AG04450 (cell line): ENCODE results near the gene KIFC1. TPM values are rescaled to one million over a fixed set of nuclear protein-coding genes. Genes with fewer than 3 reads are reported as not detected.

Experiments used
- CTCF ChIA-PET: fragments of 300-600, 350-600 bp; formaldehyde crosslinking; extraction: SDS; loops from one replicate; lab custom pipeline; 2022; ENCODE audit warnings: antibody characterized with exemption, inconsistent platforms; lab: Charles Lee
- POLR2A ChIA-PET: fragments of 350-600 bp; formaldehyde crosslinking; extraction: SDS; loops from one replicate; lab custom pipeline; 2021; ENCODE audit warnings: antibody characterized with exemption, inconsistent platforms; lab: Yijun Ruan, JAX
- DNase-seq: peaks from one replicate; pipeline ENCODE4 v3.0.0-alpha.2; 2011; ENCODE audit warnings: low read depth, low spot score
- H3K27ac ChIP-seq: one replicate; pipeline ENCODE4 v1.5.1; 2012; ENCODE audit warnings: low read depth, low read length, control low read depth
- H3K27me3 ChIP-seq: one replicate; pipeline ENCODE4 v1.6.0; 2012; ENCODE audit warnings: low read length; ENCODE audit not compliant: control insufficient read depth, insufficient read depth
- H3K4me3 ChIP-seq: 2 replicates; pipeline ENCODE4 v1.5.1; 2011; ENCODE audit warnings: mild to moderate bottlenecking, low read depth, low read length, control low read depth
- H3K9me3 ChIP-seq: 2 replicates; pipeline ENCODE4 v1.5.1; 2012; ENCODE audit warnings: low read length; ENCODE audit not compliant: control insufficient read depth, insufficient read depth
- CTCF ChIP-seq: IDR thresholded peaks from 2 replicates; pipeline ENCODE4 v1.5.1; 2011; ENCODE audit warnings: low read depth, low read length, control low read depth, inconsistent platforms
- polyA plus RNA-seq: library from polyadenylated mRNA; depleted of rRNA; stranded (reverse); fragments of >200 nt; gene quantifications from 2 replicates; pipeline ENCODE4 v1.2.3, GENCODE V29; 2011

KIFC1 gene
- polyA plus RNA-seq, 1 experiment, result 10.2 TPM

- no peaks in the 10 kb centered on the region for H3K27me3 ChIP-seq
- no peak for DNase-seq
- peak overlapping the region; percentile 11 for H3K27ac ChIP-seq
- CTCF ChIA-PET, result interaction anchor here (1.2 kb wide), 1 partner anchor 42 kb away, joined by 3 read pairs; no protein-coding TSS in a partner anchor
- H3K4me3 ChIP-seq, result no peak overlapping the region
- H3K9me3 ChIP-seq, result no peaks in the 10 kb centered on the region
- TF ChIP-seq CTCF, result no peak
- POLR2A ChIA-PET, result interaction anchor here (0.6 kb wide), 1 partner anchor 37 kb away, joined by 5 read pairs; no protein-coding TSS in a partner anchor
Observed at GRCh38 chr6:33433001-33433543, 41.4 kb downstream of the KIFC1 start.

GRCh38 chr6:33433544-33434191 lies 42.0 kb downstream of the KIFC1 start:
- ChIA-PET CTCF (interaction anchor here (1.2 kb wide), 1 partner anchor 43 kb away, joined by 3 read pairs; no protein-coding TSS in a partner anchor), POLR2A (interaction anchor here (0.6 kb wide), 1 partner anchor 37 kb away, joined by 5 read pairs; no protein-coding TSS in a partner anchor)
- Histone ChIP-seq H3K9me3 (no peaks in the 10 kb centered on the region), H3K27ac (peak overlapping the region; percentile 11), H3K27me3 (no peaks in the 10 kb centered on the region), H3K4me3 (no peak overlapping the region)
- no peak for TF ChIP-seq CTCF
- no peak for DNase-seq

GRCh38 chr6:33434961-33435360 lies 43.3 kb downstream of the KIFC1 start:
- ChIA-PET POLR2A (no interaction called here), CTCF (no interaction called here)
- H3K27me3 ChIP-seq, result no peaks in the 10 kb centered on the region
- H3K9me3 ChIP-seq, result no peaks in the 10 kb centered on the region
- no peak for DNase-seq
- H3K4me3 ChIP-seq, result no peak overlapping the region
- no peak overlapping the region for H3K27ac ChIP-seq
- TF ChIP-seq CTCF, result no peak

GRCh38 chr6:33437666-33438065 lies 46.0 kb downstream of the KIFC1 start:
- TF ChIP-seq CTCF, result no peak

GRCh38 chr6:33438978-33439594 lies 47.5 kb downstream of the KIFC1 start:
- CTCF ChIA-PET, result no interaction called here
- H3K4me3 ChIP-seq, result no peak overlapping the region
- no peaks in the 10 kb centered on the region for H3K27me3 ChIP-seq
- H3K27ac ChIP-seq, result no peak overlapping the region
- H3K9me3 ChIP-seq, result no peaks in the 10 kb centered on the region
- POLR2A ChIA-PET, result no interaction called here
- no peak for TF ChIP-seq CTCF
- no peak for DNase-seq

More at GRCh38 chr6:33437666-33438065, 46.0 kb downstream of the KIFC1 start:
- H3K27ac ChIP-seq, result no peak overlapping the region
- no peaks in the 10 kb centered on the region for H3K27me3 ChIP-seq
- H3K9me3 ChIP-seq, result no peaks in the 10 kb centered on the region
- H3K4me3 ChIP-seq, result no peak overlapping the region
- POLR2A ChIA-PET, result no interaction called here
- CTCF ChIA-PET, result no interaction called here
- no peak for DNase-seq
